Neural progenitor cell (in vitro differentiated cells): Measurements from ENCODE around the gene SPATA17. TPM values are rescaled to one million over a fixed set of nuclear protein-coding genes. Genes with fewer than 3 reads are reported as not detected.
A peak's percentile ranks its signal among the peaks of the same experiment; 100 is the strongest.

Source experiments
- DNase-seq: peaks from one replicate; pipeline ENCODE4 v3.0.0-alpha.2; 2016; ENCODE audit warnings: low spot score
- H2AFZ ChIP-seq: fragments of 200-600 bp; sonication (generic); replicated peaks from 2 replicates; pipeline ENCODE4 v1.6.1; 2016; ENCODE audit warnings: antibody characterized with exemption
- H3F3A ChIP-seq: fragments of 200-600 bp; sonication (generic); 2 replicates; pipeline ENCODE4 v1.6.1; 2016; ENCODE audit warnings: antibody characterized with exemption, low read depth
- H3K27ac ChIP-seq: fragments of 200-600 bp; sonication (generic); 2 replicates; pipeline ENCODE4 v1.5.1; 2016; ENCODE audit warnings: mild to moderate bottlenecking
- H3K27me3 ChIP-seq: fragments of 200-600 bp; sonication (generic); 2 replicates; pipeline ENCODE4 v1.6.1; 2016; ENCODE audit warnings: mild to moderate bottlenecking, moderate library complexity
- H3K36me3 ChIP-seq: fragments of 200-600 bp; sonication (generic); 2 replicates; pipeline ENCODE4 v1.5.1; 2016
- H3K4me1 ChIP-seq: fragments of 200-600 bp; sonication (generic); 2 replicates; pipeline ENCODE4 v1.6.1; 2016; ENCODE audit warnings: mixed run types
- H3K4me2 ChIP-seq: fragments of 200-600 bp; sonication (generic); 2 replicates; pipeline ENCODE4 v1.6.1; 2016
- H3K4me3 ChIP-seq: fragments of 200-600 bp; sonication (generic); 2 replicates; pipeline ENCODE4 v1.5.1; 2016
- H3K79me2 ChIP-seq: fragments of 200-600 bp; sonication (generic); 2 replicates; pipeline ENCODE4 v1.6.1; 2016; ENCODE audit warnings: low read depth
- H3K9ac ChIP-seq: fragments of 200-600 bp; sonication (generic); 2 replicates; pipeline ENCODE4 v1.6.1; 2016
- H3K9me3 ChIP-seq: fragments of 200-600 bp; sonication (generic); 2 replicates; pipeline ENCODE4 v1.5.1; 2016; ENCODE audit warnings: low read depth
- H4K20me1 ChIP-seq: fragments of 200-600 bp; sonication (generic); 2 replicates; pipeline ENCODE4 v1.6.1; 2016; ENCODE audit warnings: low read depth
- H3K27ac Mint-ChIP-seq: 3 replicates; pipeline ENCODE4 v1.8.0; 2021; ENCODE audit warnings: mixed read lengths
- H3K27me3 Mint-ChIP-seq: 2 replicates; pipeline ENCODE4 v1.8.0; 2022; ENCODE audit warnings: low read depth, mild to moderate bottlenecking, inconsistent platforms, moderate library complexity, mixed read lengths; ENCODE audit not compliant: insufficient read depth
- H3K36me3 Mint-ChIP-seq: 3 replicates; pipeline ENCODE4 v1.8.0; 2021; ENCODE audit warnings: mixed read lengths
- H3K4me1 Mint-ChIP-seq: 3 replicates; pipeline ENCODE4 v1.8.0; 2021; ENCODE audit warnings: mixed read lengths
- H3K4me3 Mint-ChIP-seq: 3 replicates; pipeline ENCODE4 v1.8.0; 2021; ENCODE audit warnings: mild to moderate bottlenecking, moderate library complexity, mixed read lengths
- H3K9me3 Mint-ChIP-seq: 3 replicates; pipeline ENCODE4 v1.8.0; 2020; ENCODE audit warnings: mixed read lengths
- EZH2 ChIP-seq: fragments of 200-600 bp; sonication (generic); IDR thresholded peaks from 2 replicates; pipeline ENCODE4 v1.6.1; 2017; ENCODE audit warnings: antibody characterized with exemption, mild to moderate bottlenecking, moderate library complexity
- EZH2phosphoT487 ChIP-seq: fragments of 200-600 bp; sonication (generic); IDR thresholded peaks from 2 replicates; pipeline ENCODE4 v1.6.1; 2017; ENCODE audit warnings: antibody characterized with exemption
- total RNA-seq: library from RNA; depleted of rRNA; stranded (reverse); fragments of >200 nt; gene quantifications from 2 replicates; pipeline ENCODE4 v1.2.3, GENCODE V29; 2015; ENCODE audit warnings: low replicate concordance
- TF ChIP-seq, protein P1 (sequence below): fragments of 200-600 bp; sonication (generic); IDR thresholded peaks from 2 replicates; pipeline ENCODE4 v1.5.1; 2017; ENCODE audit warnings: antibody characterized with exemption, mild to moderate bottlenecking

Gene SPATA17
- total RNA-seq, 1 donor from 2014 or later = 1.6 TPM

DNA sequence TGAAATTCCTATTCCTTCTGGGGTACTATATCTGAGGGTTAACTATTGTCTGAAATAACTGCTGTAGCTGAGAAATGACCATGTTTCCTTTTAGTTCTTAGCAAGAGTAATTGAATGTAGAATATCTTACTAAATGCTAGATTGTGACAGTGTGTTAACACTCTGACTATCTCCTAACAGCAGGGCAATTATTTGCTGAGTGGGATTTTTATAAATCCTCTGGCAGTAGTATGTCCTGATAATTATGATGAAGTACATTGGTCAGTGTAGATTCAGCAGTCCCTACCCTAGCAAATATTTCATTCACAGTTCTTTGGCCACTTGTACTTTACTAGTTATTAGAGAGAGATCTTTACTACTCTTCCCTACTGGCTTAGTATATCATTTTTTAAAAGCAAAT lies 138.6 kb downstream of the SPATA17 start:
- Mint-ChIP-seq H3K9me3 (no peaks in the 10 kb centered on the region), H3K27ac (no peak overlapping the region)
- no peaks in the 10 kb centered on the region for H4K20me1 ChIP-seq

GRCh38 chr1:217770918-217771317 lies 139.8 kb downstream of the SPATA17 start:
- H3K4me1 ChIP-seq = no peaks in the 10 kb centered on the region

More for the DNA sequence above, 138.6 kb downstream of the SPATA17 start:
- Histone ChIP-seq H3K27ac (no peak overlapping the region), H3K4me3 (no peak overlapping the region), H3K4me1 (no peaks in the 10 kb centered on the region), H3F3A (no peaks in the 10 kb centered on the region), H2AFZ (no peak overlapping the region), H3K9me3 (no peaks in the 10 kb centered on the region), H3K4me2 (no peak overlapping the region), H3K9ac (no peak overlapping the region), H3K36me3 (no peaks in the 10 kb centered on the region), H3K79me2 (no peaks in the 10 kb centered on the region), H3K27me3 (no peaks in the 10 kb centered on the region)
- no peaks in the 10 kb centered on the region for H3K36me3 Mint-ChIP-seq
- no peaks in the 10 kb centered on the region for H3K4me1 Mint-ChIP-seq
- DNase-seq = no peak
- H3K4me3 Mint-ChIP-seq = no peak overlapping the region
- TF ChIP-seq, protein P1, sequence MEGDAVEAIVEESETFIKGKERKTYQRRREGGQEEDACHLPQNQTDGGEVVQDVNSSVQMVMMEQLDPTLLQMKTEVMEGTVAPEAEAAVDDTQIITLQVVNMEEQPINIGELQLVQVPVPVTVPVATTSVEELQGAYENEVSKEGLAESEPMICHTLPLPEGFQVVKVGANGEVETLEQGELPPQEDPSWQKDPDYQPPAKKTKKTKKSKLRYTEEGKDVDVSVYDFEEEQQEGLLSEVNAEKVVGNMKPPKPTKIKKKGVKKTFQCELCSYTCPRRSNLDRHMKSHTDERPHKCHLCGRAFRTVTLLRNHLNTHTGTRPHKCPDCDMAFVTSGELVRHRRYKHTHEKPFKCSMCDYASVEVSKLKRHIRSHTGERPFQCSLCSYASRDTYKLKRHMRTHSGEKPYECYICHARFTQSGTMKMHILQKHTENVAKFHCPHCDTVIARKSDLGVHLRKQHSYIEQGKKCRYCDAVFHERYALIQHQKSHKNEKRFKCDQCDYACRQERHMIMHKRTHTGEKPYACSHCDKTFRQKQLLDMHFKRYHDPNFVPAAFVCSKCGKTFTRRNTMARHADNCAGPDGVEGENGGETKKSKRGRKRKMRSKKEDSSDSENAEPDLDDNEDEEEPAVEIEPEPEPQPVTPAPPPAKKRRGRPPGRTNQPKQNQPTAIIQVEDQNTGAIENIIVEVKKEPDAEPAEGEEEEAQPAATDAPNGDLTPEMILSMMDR = no peak
- TF ChIP-seq EZH2 = no peak
- no peak for TF ChIP-seq EZH2phosphoT487
- no peaks in the 10 kb centered on the region for H3K27me3 Mint-ChIP-seq

DNA sequence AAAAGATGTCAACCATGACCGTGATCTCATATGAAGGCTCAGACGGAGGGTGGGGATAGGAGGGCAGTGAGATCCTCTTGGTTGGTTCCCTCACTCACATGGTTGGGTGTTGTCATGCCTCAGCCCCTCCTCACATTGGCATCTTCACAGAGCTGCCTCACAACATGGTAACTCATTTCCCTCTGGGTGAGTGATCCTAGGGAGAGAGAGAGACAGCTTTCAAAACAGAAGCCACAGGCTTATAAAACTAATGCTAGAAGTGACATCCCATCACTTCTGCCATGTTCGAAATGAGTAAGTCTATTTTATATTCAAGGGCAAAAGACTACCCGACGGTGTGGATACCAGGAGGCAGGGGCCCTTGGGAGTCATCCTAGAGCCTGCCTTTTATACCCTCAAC lies 145.5 kb downstream of the SPATA17 start:
- Mint-ChIP-seq H3K4me1 (no peaks in the 10 kb centered on the region), H3K4me3 (no peak overlapping the region), H3K27me3 (no peaks in the 10 kb centered on the region), H3K27ac (no peak overlapping the region), H3K9me3 (no peaks in the 10 kb centered on the region), H3K36me3 (no peaks in the 10 kb centered on the region)
- Histone ChIP-seq H3K79me2 (no peaks in the 10 kb centered on the region), H3K4me3 (no peak overlapping the region), H3K4me1 (no peaks in the 10 kb centered on the region), H3K9me3 (no peaks in the 10 kb centered on the region), H3K27me3 (no peaks in the 10 kb centered on the region), H3K36me3 (no peaks in the 10 kb centered on the region), H3K27ac (no peak overlapping the region), H3F3A (no peaks in the 10 kb centered on the region), H3K9ac (no peak overlapping the region), H3K4me2 (no peak overlapping the region), H4K20me1 (no peaks in the 10 kb centered on the region), H2AFZ (no peak overlapping the region)
- DNase-seq = no peak
- TF ChIP-seq, protein P1 = no peak
- TF ChIP-seq EZH2 (no peak), EZH2phosphoT487 (no peak)

More at GRCh38 chr1:217770918-217771317, 139.8 kb downstream of the SPATA17 start:
- H3K36me3 Mint-ChIP-seq = no peaks in the 10 kb centered on the region
- Histone ChIP-seq H3F3A (no peaks in the 10 kb centered on the region), H3K79me2 (no peaks in the 10 kb centered on the region), H3K36me3 (no peaks in the 10 kb centered on the region), H3K4me3 (no peak overlapping the region), H3K4me2 (peak overlapping the region; percentile 27), H3K27me3 (no peaks in the 10 kb centered on the region), H2AFZ (no peak overlapping the region), H3K9me3 (no peaks in the 10 kb centered on the region), H3K9ac (no peak overlapping the region), H3K27ac (no peak overlapping the region), H4K20me1 (no peaks in the 10 kb centered on the region)
- H3K27ac Mint-ChIP-seq = no peak overlapping the region
- H3K4me1 Mint-ChIP-seq = no peaks in the 10 kb centered on the region
- no peaks in the 10 kb centered on the region for H3K27me3 Mint-ChIP-seq
- no peaks in the 10 kb centered on the region for H3K9me3 Mint-ChIP-seq
- DNase-seq = peak; percentile 23
- H3K4me3 Mint-ChIP-seq = no peak overlapping the region
- TF ChIP-seq, protein P1 = no peak
- TF ChIP-seq EZH2phosphoT487 (no peak), EZH2 (no peak)

DNA sequence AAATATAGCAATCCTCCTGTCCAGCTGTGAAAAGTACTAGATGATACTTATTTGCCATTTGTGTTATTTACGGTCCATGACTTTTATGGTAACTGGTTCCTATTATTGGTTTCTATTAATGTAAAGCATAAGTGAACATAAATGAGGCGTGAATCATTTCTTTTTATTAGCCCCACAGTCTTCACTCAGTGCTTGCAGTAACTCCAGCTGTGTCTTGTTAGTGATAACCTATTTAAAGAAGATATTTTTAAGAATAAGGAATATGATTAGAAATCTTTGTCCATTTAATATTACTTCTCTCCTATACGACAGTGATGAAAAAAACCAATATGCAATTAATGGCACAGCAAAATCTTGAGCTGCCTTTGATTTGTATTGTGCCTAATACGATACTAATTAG lies 149.9 kb downstream of the SPATA17 start:
- Histone ChIP-seq H3K4me2 (no peak overlapping the region), H3K4me1 (no peaks in the 10 kb centered on the region), H3K9me3 (no peaks in the 10 kb centered on the region), H3K79me2 (no peaks in the 10 kb centered on the region), H3K9ac (no peak overlapping the region), H3K36me3 (no peaks in the 10 kb centered on the region), H4K20me1 (no peaks in the 10 kb centered on the region), H3F3A (no peaks in the 10 kb centered on the region), H3K4me3 (no peak overlapping the region), H3K27ac (no peak overlapping the region), H3K27me3 (no peaks in the 10 kb centered on the region), H2AFZ (no peak overlapping the region)
- Mint-ChIP-seq H3K27ac (no peak overlapping the region), H3K36me3 (no peaks in the 10 kb centered on the region), H3K27me3 (no peaks in the 10 kb centered on the region), H3K9me3 (no peaks in the 10 kb centered on the region), H3K4me3 (no peak overlapping the region), H3K4me1 (no peaks in the 10 kb centered on the region)
- DNase-seq = no peak
- TF ChIP-seq EZH2 (no peak), EZH2phosphoT487 (no peak)
- TF ChIP-seq, protein P1 = no peak
